GM19324 (cell line): ENCODE measurements around the gene ELOVL6.

ENCODE experiments used
- ATAC-seq: cut with Tn5 transposase; IDR thresholded peaks from one replicate; pipeline ENCODE4 v1.9.1; 2021; ENCODE audit warnings: mild to moderate bottlenecking, moderate library complexity; ENCODE audit not compliant: unreplicated experiment, low FRiP score

The ELOVL6 gene

GRCh38 chr4:110130576-110131358, 67.6 kb downstream of the ELOVL6 start:
- ATAC-seq = no peak

GRCh38 chr4:110129544-110129943, 68.9 kb downstream of the ELOVL6 start:
- ATAC-seq = no peak

- no peak for ATAC-seq
These were observed 69.9 kb downstream of the ELOVL6 start for GRCh38 chr4:110128472-110128919.

GRCh38 chr4:110128029-110128428, 70.4 kb downstream of the ELOVL6 start:
- no peak for ATAC-seq

GRCh38 chr4:110124711-110125110, 73.7 kb downstream of the ELOVL6 start:
- no peak for ATAC-seq

GRCh38 chr4:110122201-110122600, 76.2 kb downstream of the ELOVL6 start:
- ATAC-seq = no peak

GRCh38 chr4:110120506-110120905, 77.9 kb downstream of the ELOVL6 start:
- no peak for ATAC-seq

GRCh38 chr4:110119880-110120279, 78.5 kb downstream of the ELOVL6 start:
- no peak for ATAC-seq

GRCh38 chr4:110119337-110119736, 79.1 kb downstream of the ELOVL6 start:
- no peak for ATAC-seq

GRCh38 chr4:110112056-110112455, 86.4 kb downstream of the ELOVL6 start:
- ATAC-seq = no peak

- ATAC-seq = no peak
These were observed 89.0 kb downstream of the ELOVL6 start for GRCh38 chr4:110109455-110109854.

- no peak for ATAC-seq
These were observed 89.5 kb downstream of the ELOVL6 start for GRCh38 chr4:110108960-110109359.

- ATAC-seq = peak; percentile 76
These were observed 90.0 kb downstream of the ELOVL6 start for GRCh38 chr4:110108422-110108821.

GRCh38 chr4:110107866-110108265, 90.5 kb downstream of the ELOVL6 start:
- ATAC-seq = no peak

GRCh38 chr4:110106931-110107296, 91.5 kb downstream of the ELOVL6 start:
- ATAC-seq = no peak

GRCh38 chr4:110104661-110105060, 93.8 kb downstream of the ELOVL6 start:
- no peak for ATAC-seq

GRCh38 chr4:110099638-110100037, 98.8 kb downstream of the ELOVL6 start:
- ATAC-seq = no peak

GRCh38 chr4:110096405-110096804, 102.0 kb downstream of the ELOVL6 start:
- ATAC-seq = no peak

GRCh38 chr4:110092646-110093045, 105.8 kb downstream of the ELOVL6 start:
- no peak for ATAC-seq

GRCh38 chr4:110091434-110092140, 106.8 kb downstream of the ELOVL6 start:
- ATAC-seq = no peak

- ATAC-seq = peak; percentile 46
These were observed 109.7 kb downstream of the ELOVL6 start for GRCh38 chr4:110088670-110089069.
